GM06990 (cell line): ENCODE measurements around the gene ARHGAP18.

Source experiments
- DNase-seq: peaks from one replicate; pipeline ENCODE4 v3.0.0-alpha.2; 2011; ENCODE audit not compliant: insufficient read length; ENCODE audit errors: extremely low read depth
- H3K27me3 ChIP-seq: replicated peaks from 2 replicates; pipeline ENCODE4 v1.6.0; 2011; ENCODE audit warnings: low read length; ENCODE audit not compliant: control insufficient read depth, insufficient read depth
- H3K36me3 ChIP-seq: 2 replicates; pipeline ENCODE4 v1.5.1; 2011; ENCODE audit warnings: low read length; ENCODE audit not compliant: control insufficient read depth, insufficient read depth
- H3K4me3 ChIP-seq: replicated peaks from 2 replicates; pipeline ENCODE4 v1.5.1; 2011; ENCODE audit warnings: low read depth, mild to moderate bottlenecking, control low read depth, low read length
- TF ChIP-seq, protein P1 (sequence below): IDR thresholded peaks from 2 replicates; pipeline ENCODE4 v1.5.1; 2011; ENCODE audit warnings: low read length, control low read depth, mild to moderate bottlenecking, inconsistent platforms; ENCODE audit not compliant: insufficient read depth, poor library complexity, severe bottlenecking

ARHGAP18 gene

DNA sequence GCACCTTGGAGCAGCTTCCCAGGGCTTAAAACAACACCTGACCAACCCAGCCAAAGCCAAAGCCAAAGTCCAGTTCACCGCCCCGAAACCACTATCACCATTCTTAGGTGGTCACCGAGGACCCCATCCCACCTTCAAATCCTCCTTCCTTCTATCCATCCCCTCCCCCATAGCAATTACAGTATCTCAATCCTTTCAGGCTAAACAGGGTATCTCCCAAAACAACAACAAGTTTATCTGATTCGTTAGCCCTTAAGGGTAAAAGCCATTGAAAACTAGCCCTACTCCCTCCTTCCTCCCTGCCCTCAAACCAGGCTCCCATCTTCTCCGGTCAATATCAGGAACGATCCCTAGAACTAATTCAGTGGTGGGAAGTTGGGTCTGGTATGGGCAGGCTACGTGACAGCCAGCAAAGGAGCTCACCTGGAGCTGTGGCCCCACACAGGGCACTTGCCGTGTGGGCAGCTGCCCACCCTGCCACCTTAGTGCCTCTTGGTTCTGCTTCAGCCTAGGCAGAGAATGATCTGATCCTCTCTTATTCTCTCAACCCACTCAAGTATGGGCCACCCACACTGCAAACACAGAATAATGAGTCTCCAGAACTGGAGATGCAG lies 2.0 kb downstream of the ARHGAP18 start:
- Histone ChIP-seq H3K27me3 (no peaks in the 10 kb centered on the region), H3K36me3 (no peaks in the 10 kb centered on the region), H3K4me3 (peak overlapping the region; percentile 5; the same call in 1 of the 2 replicates)
- TF ChIP-seq, protein P1, sequence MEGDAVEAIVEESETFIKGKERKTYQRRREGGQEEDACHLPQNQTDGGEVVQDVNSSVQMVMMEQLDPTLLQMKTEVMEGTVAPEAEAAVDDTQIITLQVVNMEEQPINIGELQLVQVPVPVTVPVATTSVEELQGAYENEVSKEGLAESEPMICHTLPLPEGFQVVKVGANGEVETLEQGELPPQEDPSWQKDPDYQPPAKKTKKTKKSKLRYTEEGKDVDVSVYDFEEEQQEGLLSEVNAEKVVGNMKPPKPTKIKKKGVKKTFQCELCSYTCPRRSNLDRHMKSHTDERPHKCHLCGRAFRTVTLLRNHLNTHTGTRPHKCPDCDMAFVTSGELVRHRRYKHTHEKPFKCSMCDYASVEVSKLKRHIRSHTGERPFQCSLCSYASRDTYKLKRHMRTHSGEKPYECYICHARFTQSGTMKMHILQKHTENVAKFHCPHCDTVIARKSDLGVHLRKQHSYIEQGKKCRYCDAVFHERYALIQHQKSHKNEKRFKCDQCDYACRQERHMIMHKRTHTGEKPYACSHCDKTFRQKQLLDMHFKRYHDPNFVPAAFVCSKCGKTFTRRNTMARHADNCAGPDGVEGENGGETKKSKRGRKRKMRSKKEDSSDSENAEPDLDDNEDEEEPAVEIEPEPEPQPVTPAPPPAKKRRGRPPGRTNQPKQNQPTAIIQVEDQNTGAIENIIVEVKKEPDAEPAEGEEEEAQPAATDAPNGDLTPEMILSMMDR, result no peak
- no peak for DNase-seq

DNA sequence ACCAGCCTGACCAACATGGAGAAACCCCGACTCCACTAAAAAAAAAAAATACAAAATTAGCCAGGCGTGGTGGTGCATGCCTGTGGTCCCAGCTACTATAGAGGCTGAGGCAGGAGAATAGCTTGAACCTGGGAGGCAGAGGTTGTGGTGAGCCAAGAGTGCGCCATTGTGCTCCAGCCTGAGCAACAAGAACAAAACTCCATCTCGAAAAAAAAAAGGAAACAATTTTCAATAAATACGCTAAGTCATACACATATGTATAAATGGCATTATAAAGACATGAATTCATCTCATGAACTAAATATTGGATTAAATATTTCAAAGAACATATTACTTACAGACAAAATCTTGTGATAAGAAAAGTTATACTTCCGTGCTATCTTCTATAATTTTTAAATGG lies 2.9 kb downstream of the ARHGAP18 start:
- Histone ChIP-seq H3K4me3 (no peak overlapping the region), H3K27me3 (no peaks in the 10 kb centered on the region), H3K36me3 (no peaks in the 10 kb centered on the region)
- TF ChIP-seq, protein P1, result no peak
- no peak for DNase-seq

DNA sequence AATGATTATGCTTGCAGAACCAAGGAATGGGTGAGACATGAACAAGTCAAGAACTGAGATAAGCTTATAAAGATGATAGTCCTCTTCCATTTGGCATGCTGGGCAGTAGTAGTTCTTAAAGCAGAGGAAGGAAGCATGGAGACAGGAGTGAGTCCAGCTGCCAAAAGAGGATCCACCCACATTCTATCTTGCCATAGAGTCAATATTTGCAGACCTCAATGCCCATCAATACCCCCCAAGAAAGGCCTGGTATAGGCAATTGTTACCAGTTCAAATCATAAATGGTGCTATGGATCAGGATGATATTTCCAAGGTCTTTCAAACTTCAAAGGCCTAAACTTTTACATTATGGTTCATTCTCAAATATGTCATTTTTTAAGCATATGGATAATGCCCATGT lies 4.8 kb downstream of the ARHGAP18 start:
- H3K27me3 ChIP-seq, result no peaks in the 10 kb centered on the region
- DNase-seq, result no peak
- no peaks in the 10 kb centered on the region for H3K36me3 ChIP-seq
- no peak overlapping the region for H3K4me3 ChIP-seq
- TF ChIP-seq, protein P1, result no peak

DNA sequence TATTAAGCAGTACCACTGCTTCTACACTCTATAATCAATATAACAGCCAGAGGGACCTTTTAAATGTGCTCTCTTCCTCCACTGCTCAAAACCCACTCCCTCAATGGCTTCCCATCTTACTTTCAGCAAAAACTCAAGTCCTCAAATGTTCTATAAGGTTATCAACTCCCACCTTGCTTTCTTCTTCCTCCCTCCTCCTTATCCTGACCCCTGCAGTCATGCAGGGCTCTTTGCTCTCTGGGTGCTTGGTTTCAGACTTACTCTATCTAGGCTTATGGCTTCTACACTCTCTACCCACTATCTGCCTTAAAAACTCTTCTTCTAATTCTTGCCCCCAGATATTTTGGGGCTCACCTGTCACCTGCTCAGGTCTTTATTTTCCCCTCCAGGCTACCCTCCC lies 5.3 kb downstream of the ARHGAP18 start:
- DNase-seq, result no peak
- Histone ChIP-seq H3K36me3 (no peaks in the 10 kb centered on the region), H3K27me3 (no peaks in the 10 kb centered on the region), H3K4me3 (no peak overlapping the region)
- TF ChIP-seq, protein P1, result no peak

DNA sequence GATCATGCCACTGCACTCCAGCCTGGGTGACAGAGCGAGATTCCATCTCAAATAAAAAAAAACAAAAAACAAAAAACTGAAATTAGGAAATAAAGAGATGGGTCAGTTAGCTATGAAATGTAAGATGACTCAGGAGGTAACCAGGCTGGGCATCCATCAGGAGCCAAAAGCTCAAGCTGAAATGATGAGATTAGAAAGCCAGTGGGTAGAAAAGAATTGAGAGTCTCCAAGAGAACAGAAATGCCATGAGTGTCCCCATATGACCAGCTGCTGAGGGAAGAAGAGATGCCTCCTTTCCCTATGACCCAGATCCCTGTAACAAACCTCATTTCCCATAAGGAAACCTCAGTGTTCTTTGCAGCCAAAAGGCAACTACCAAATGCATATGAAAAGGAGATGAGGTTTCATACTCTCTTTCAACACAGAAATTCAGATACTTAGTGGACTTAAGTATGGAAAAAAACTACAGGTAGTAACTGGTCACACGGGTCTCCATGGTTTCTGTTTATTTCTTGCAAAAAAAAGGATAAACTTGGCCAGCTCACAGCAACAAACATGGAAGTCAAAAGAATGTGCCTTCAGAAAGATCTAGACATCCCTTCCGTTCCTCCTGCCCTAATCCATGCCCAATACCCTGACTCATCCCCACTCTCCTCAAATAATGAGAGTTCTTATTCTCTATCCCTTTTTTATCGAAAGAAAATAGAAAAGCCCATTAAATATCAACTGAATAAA lies 8.1 kb downstream of the ARHGAP18 start:
- DNase-seq, result no peak
- Histone ChIP-seq H3K4me3 (no peak overlapping the region), H3K36me3 (no peaks in the 10 kb centered on the region), H3K27me3 (no peaks in the 10 kb centered on the region)
- TF ChIP-seq, protein P1, result no peak
